Measurements from ENCODE around the gene HINFP. TPM values are rescaled to one million over a fixed set of nuclear protein-coding genes. Genes with fewer than 3 reads are reported as not detected.

HINFP gene
- total and polyA plus RNA-seq, 2 of the 4 experiments (the other 2 are of a cell fraction) = 9.1 to 15.3 TPM

GRCh38 chr11:119089319-119089718 lies 32.1 kb upstream of the HINFP start:
- ATAC-seq (ENCODE audit: low read depth) (no peak), DNase-seq (no peak)
- no peak overlapping the region for H4K91ac ChIP-seq (ENCODE audit: insufficient read depth, low read depth, low read length)
- H3K36me3 ChIP-seq (ENCODE audit: control insufficient read depth, insufficient read depth, low read length) = peaks cover 16% of the 10 kb centered on the region
- H3K4me3 ChIP-seq (ENCODE audit: insufficient read depth, low read depth, low read length) = no peak overlapping the region
- intact Hi-C loops (cut with micrococcal nuclease) = no loop called here
- no CpG with 5 or more reads among the region's 1 CpG for WGBS, 2 experiments (ENCODE audit: extremely low coverage in 2 of 2, insufficient read length in 1 of 2)
- no peak overlapping the region for H4K5ac ChIP-seq (ENCODE audit: low read depth, low read length)
- peaks cover 19% of the 10 kb centered on the region for H3K4me1 ChIP-seq (ENCODE audit: control insufficient read depth, insufficient read depth, low read length)
- no peak overlapping the region for H2BK15ac ChIP-seq (ENCODE audit: low read depth, low read length)
- peaks cover 18% of the 10 kb centered on the region; the same call in 1 of the 2 replicates for H3K9me1 ChIP-seq (ENCODE audit: insufficient read depth, low read length)
- H3K9me3 ChIP-seq (ENCODE audit: control insufficient read depth, insufficient read depth, low read length) = no peaks in the 10 kb centered on the region
- no peak overlapping the region for H2AFZ ChIP-seq (replicated peaks; ENCODE audit: low read length, poor library complexity)
- TF ChIP-seq CTCF (conservative IDR thresholded peaks at IDR 0.05; ENCODE audit: low read depth, low read length) (no peak), SMC3 (IDR thresholded peaks at IDR 0.05; ENCODE audit: low read depth, low read length) (no peak), CEBPB (IDR thresholded peaks at IDR 0.05; ENCODE audit: low read depth, low read length) (no peak), RAD21 (IDR thresholded peaks at IDR 0.05; ENCODE audit: low read length) (no peak), ELK1 (IDR thresholded peaks at IDR 0.05; ENCODE audit: borderline replicate concordance, low read depth, low read length) (no peak), MXI1 (IDR thresholded peaks at IDR 0.05; ENCODE audit: borderline replicate concordance, low read depth, low read length) (no peak), FOS (IDR thresholded peaks at IDR 0.05; ENCODE audit: low read depth, low read length) (no peak)
- no peak overlapping the region for H3K18ac ChIP-seq (ENCODE audit: low read depth, low read length)
- H3K9ac ChIP-seq (ENCODE audit: low read depth, low read length) = no peak overlapping the region
- H2AK5ac ChIP-seq (ENCODE audit: low read depth, low read length) = no peak overlapping the region
- no peak overlapping the region for H3K56ac ChIP-seq (ENCODE audit: extremely low read depth, insufficient read depth, low read length)
- no peak overlapping the region for H3K23ac ChIP-seq (ENCODE audit: low read depth, low read length)
- H3K27me3 ChIP-seq (ENCODE audit: control insufficient read depth, insufficient read depth, low read length) = no peaks in the 10 kb centered on the region
- POLR2A ChIA-PET (ENCODE audit: unreplicated experiment) = no interaction called here
- CTCF ChIA-PET = no interaction called here
- peaks cover 25% of the 10 kb centered on the region for H4K20me1 ChIP-seq (ENCODE audit: insufficient read depth, low read length)
- no peak overlapping the region for H2BK120ac ChIP-seq (ENCODE audit: low read depth, low read length)
- no peak overlapping the region for H3K4me2 ChIP-seq (ENCODE audit: low read depth, low read length)
- no TSS peak for BruUV-seq (replicated peaks)
- no peak overlapping the region for H2BK5ac ChIP-seq (ENCODE audit: low read depth, low read length, poor library complexity, severe bottlenecking)
- no peak overlapping the region for H3K4ac ChIP-seq (ENCODE audit: low read depth, low read length)
- no peak overlapping the region for H2AK9ac ChIP-seq (replicated peaks; ENCODE audit: low read depth, low read length, poor library complexity)
- H2BK20ac ChIP-seq (ENCODE audit: low read depth, low read length) = no peak overlapping the region
- no peak overlapping the region for H4K8ac ChIP-seq (ENCODE audit: low read depth in 2 of 2, low read length in 2 of 2)
- dilution Hi-C loops (cut with HindIII; ENCODE audit: low sequenced_read_pairs, unreplicated experiment) = no loop called here
- peaks cover 30 to 61% of the 10 kb centered on the region in 2 experiments; a peak in 3 of 4 replicates for H3K79me1 ChIP-seq (ENCODE audit: low read depth in 1 of 2, low read length in 2 of 2)
- no peak overlapping the region for H3K14ac ChIP-seq (replicated peaks; ENCODE audit: low read depth, low read length)
- in situ Hi-C loops (cut with MboI; ENCODE audit: low sequenced_read_pairs) = no loop called here
- no peak overlapping the region for H3K27ac ChIP-seq (ENCODE audit: insufficient read depth, low read length)

All from IMR-90 (cell line).